ENCODE data around the gene NDC1.

Gene NDC1

GRCh38 chr1:53851571-53852285 is 13.6 kb upstream of the NDC1 start:
- no peak overlapping the region for H3K4me3 ChIP-seq (ENCODE audit: low read length)
- H3K9me3 ChIP-seq (ENCODE audit: control insufficient read depth, low read length) = peaks cover 8% of the 10 kb centered on the region
- no peak overlapping the region for H3K9ac ChIP-seq (ENCODE audit: low read length)
- no peaks in the 10 kb centered on the region for H3K27me3 ChIP-seq (replicated peaks; ENCODE audit: control insufficient read depth, insufficient read depth, low read length)
- H3K36me3 ChIP-seq (ENCODE audit: control insufficient read depth, insufficient read depth, low read length, severe bottlenecking) = peaks cover 53% of the 10 kb centered on the region
- DNase-seq (ENCODE audit: low read depth) = no peak
- H3K4me1 ChIP-seq (ENCODE audit: control insufficient read depth, insufficient read depth, low read length) = no peaks in the 10 kb centered on the region

GRCh38 chr1:53850082-53850673 is 12.1 kb upstream of the NDC1 start:
- peaks cover 8% of the 10 kb centered on the region for H3K9me3 ChIP-seq (ENCODE audit: control insufficient read depth, low read length)
- no peak overlapping the region for H3K4me3 ChIP-seq (ENCODE audit: low read length)
- H3K4me1 ChIP-seq (ENCODE audit: control insufficient read depth, insufficient read depth, low read length) = no peaks in the 10 kb centered on the region
- DNase-seq (ENCODE audit: low read depth) = no peak
- no peak overlapping the region for H3K9ac ChIP-seq (ENCODE audit: low read length)
- H3K36me3 ChIP-seq (ENCODE audit: control insufficient read depth, insufficient read depth, low read length, severe bottlenecking) = peaks cover 38% of the 10 kb centered on the region
- H3K27me3 ChIP-seq (replicated peaks; ENCODE audit: control insufficient read depth, insufficient read depth, low read length) = no peaks in the 10 kb centered on the region

GRCh38 chr1:53847980-53848379 is 9.9 kb upstream of the NDC1 start:
- DNase-seq (ENCODE audit: low read depth) = no peak
- Histone ChIP-seq H3K9me3 (ENCODE audit: control insufficient read depth, low read length) (peaks cover 16% of the 10 kb centered on the region), H3K36me3 (ENCODE audit: control insufficient read depth, insufficient read depth, low read length, severe bottlenecking) (peaks cover 19% of the 10 kb centered on the region), H3K4me1 (ENCODE audit: control insufficient read depth, insufficient read depth, low read length) (no peaks in the 10 kb centered on the region), H3K9ac (ENCODE audit: low read length) (no peak overlapping the region), H3K27me3 (replicated peaks; ENCODE audit: control insufficient read depth, insufficient read depth, low read length) (no peaks in the 10 kb centered on the region), H3K4me3 (ENCODE audit: low read length) (no peak overlapping the region)

- no peak overlapping the region for H3K4me3 ChIP-seq (ENCODE audit: low read length)
- H3K9ac ChIP-seq (ENCODE audit: low read length) = no peak overlapping the region
- no peaks in the 10 kb centered on the region for H3K27me3 ChIP-seq (replicated peaks; ENCODE audit: control insufficient read depth, insufficient read depth, low read length)
- no peaks in the 10 kb centered on the region for H3K36me3 ChIP-seq (ENCODE audit: control insufficient read depth, insufficient read depth, low read length, severe bottlenecking)
- no peaks in the 10 kb centered on the region for H3K4me1 ChIP-seq (ENCODE audit: control insufficient read depth, insufficient read depth, low read length)
- DNase-seq (ENCODE audit: low read depth) = no peak
- peaks cover 21% of the 10 kb centered on the region for H3K9me3 ChIP-seq (ENCODE audit: control insufficient read depth, low read length)
Observed at GRCh38 chr1:53842347-53842746, 4.3 kb upstream of the NDC1 start.

GRCh38 chr1:53838654-53838974 is 518 bp upstream of the NDC1 start:
- Histone ChIP-seq H3K9ac (ENCODE audit: low read length) (peak overlapping the region; percentile 92), H3K27me3 (replicated peaks; ENCODE audit: control insufficient read depth, insufficient read depth, low read length) (no peaks in the 10 kb centered on the region), H3K4me3 (ENCODE audit: low read length) (peak overlapping the region; percentile 90), H3K36me3 (ENCODE audit: control insufficient read depth, insufficient read depth, low read length, severe bottlenecking) (no peaks in the 10 kb centered on the region), H3K4me1 (ENCODE audit: control insufficient read depth, insufficient read depth, low read length) (no peaks in the 10 kb centered on the region), H3K9me3 (ENCODE audit: control insufficient read depth, low read length) (peaks cover 20% of the 10 kb centered on the region)
- DNase-seq (ENCODE audit: low read depth) = no peak

GRCh38 chr1:53837646-53837923 is 511 bp downstream of the NDC1 start:
- peak overlapping the region; percentile 92 for H3K9ac ChIP-seq (ENCODE audit: low read length)
- no peaks in the 10 kb centered on the region for H3K36me3 ChIP-seq (ENCODE audit: control insufficient read depth, insufficient read depth, low read length, severe bottlenecking)
- H3K9me3 ChIP-seq (ENCODE audit: control insufficient read depth, low read length) = peaks cover 10% of the 10 kb centered on the region
- H3K4me1 ChIP-seq (ENCODE audit: control insufficient read depth, insufficient read depth, low read length) = no peaks in the 10 kb centered on the region
- H3K27me3 ChIP-seq (replicated peaks; ENCODE audit: control insufficient read depth, insufficient read depth, low read length) = no peaks in the 10 kb centered on the region
- peak overlapping the region; percentile 90 for H3K4me3 ChIP-seq (ENCODE audit: low read length)
- DNase-seq (ENCODE audit: low read depth) = peak; percentile 31

GRCh38 chr1:53835491-53835890 is 2.6 kb downstream of the NDC1 start:
- DNase-seq (ENCODE audit: low read depth) = peak; percentile 44
- Histone ChIP-seq H3K36me3 (ENCODE audit: control insufficient read depth, insufficient read depth, low read length, severe bottlenecking) (no peaks in the 10 kb centered on the region), H3K9me3 (ENCODE audit: control insufficient read depth, low read length) (no peaks in the 10 kb centered on the region), H3K4me3 (ENCODE audit: low read length) (no peak overlapping the region), H3K9ac (ENCODE audit: low read length) (no peak overlapping the region), H3K4me1 (ENCODE audit: control insufficient read depth, insufficient read depth, low read length) (no peaks in the 10 kb centered on the region), H3K27me3 (replicated peaks; ENCODE audit: control insufficient read depth, insufficient read depth, low read length) (no peaks in the 10 kb centered on the region)

GRCh38 chr1:53834776-53835175 is 3.3 kb downstream of the NDC1 start:
- Histone ChIP-seq H3K27me3 (replicated peaks; ENCODE audit: control insufficient read depth, insufficient read depth, low read length) (no peaks in the 10 kb centered on the region), H3K9me3 (ENCODE audit: control insufficient read depth, low read length) (no peaks in the 10 kb centered on the region), H3K4me3 (ENCODE audit: low read length) (no peak overlapping the region), H3K36me3 (ENCODE audit: control insufficient read depth, insufficient read depth, low read length, severe bottlenecking) (no peaks in the 10 kb centered on the region), H3K9ac (ENCODE audit: low read length) (no peak overlapping the region), H3K4me1 (ENCODE audit: control insufficient read depth, insufficient read depth, low read length) (no peaks in the 10 kb centered on the region)
- no peak for DNase-seq (ENCODE audit: low read depth)

GRCh38 chr1:53833393-53833792 is 4.7 kb downstream of the NDC1 start:
- DNase-seq (ENCODE audit: low read depth) = no peak
- Histone ChIP-seq H3K4me3 (ENCODE audit: low read length) (no peak overlapping the region), H3K9me3 (ENCODE audit: control insufficient read depth, low read length) (no peaks in the 10 kb centered on the region), H3K27me3 (replicated peaks; ENCODE audit: control insufficient read depth, insufficient read depth, low read length) (no peaks in the 10 kb centered on the region), H3K36me3 (ENCODE audit: control insufficient read depth, insufficient read depth, low read length, severe bottlenecking) (no peaks in the 10 kb centered on the region), H3K9ac (ENCODE audit: low read length) (no peak overlapping the region), H3K4me1 (ENCODE audit: control insufficient read depth, insufficient read depth, low read length) (no peaks in the 10 kb centered on the region)

- H3K4me3 ChIP-seq (ENCODE audit: low read length) = no peak overlapping the region
- H3K36me3 ChIP-seq (ENCODE audit: control insufficient read depth, insufficient read depth, low read length, severe bottlenecking) = peaks cover 14% of the 10 kb centered on the region
- DNase-seq (ENCODE audit: low read depth) = peak; percentile 27
- no peaks in the 10 kb centered on the region for H3K9me3 ChIP-seq (ENCODE audit: control insufficient read depth, low read length)
- no peaks in the 10 kb centered on the region for H3K27me3 ChIP-seq (replicated peaks; ENCODE audit: control insufficient read depth, insufficient read depth, low read length)
- no peaks in the 10 kb centered on the region for H3K4me1 ChIP-seq (ENCODE audit: control insufficient read depth, insufficient read depth, low read length)
- no peak overlapping the region for H3K9ac ChIP-seq (ENCODE audit: low read length)
Observed at GRCh38 chr1:53826367-53826766, 11.7 kb downstream of the NDC1 start.

- Histone ChIP-seq H3K4me1 (ENCODE audit: control insufficient read depth, insufficient read depth, low read length) (no peaks in the 10 kb centered on the region), H3K9ac (ENCODE audit: low read length) (no peak overlapping the region), H3K4me3 (ENCODE audit: low read length) (no peak overlapping the region), H3K36me3 (ENCODE audit: control insufficient read depth, insufficient read depth, low read length, severe bottlenecking) (peaks cover 14% of the 10 kb centered on the region), H3K9me3 (ENCODE audit: control insufficient read depth, low read length) (no peaks in the 10 kb centered on the region), H3K27me3 (replicated peaks; ENCODE audit: control insufficient read depth, insufficient read depth, low read length) (no peaks in the 10 kb centered on the region)
- no peak for DNase-seq (ENCODE audit: low read depth)
Observed at GRCh38 chr1:53825306-53825705, 12.8 kb downstream of the NDC1 start.

GRCh38 chr1:53822931-53823330 is 15.2 kb downstream of the NDC1 start:
- no peak overlapping the region for H3K4me3 ChIP-seq (ENCODE audit: low read length)
- H3K9ac ChIP-seq (ENCODE audit: low read length) = no peak overlapping the region
- DNase-seq (ENCODE audit: low read depth) = no peak
- no peaks in the 10 kb centered on the region for H3K4me1 ChIP-seq (ENCODE audit: control insufficient read depth, insufficient read depth, low read length)
- no peaks in the 10 kb centered on the region for H3K27me3 ChIP-seq (replicated peaks; ENCODE audit: control insufficient read depth, insufficient read depth, low read length)
- H3K36me3 ChIP-seq (ENCODE audit: control insufficient read depth, insufficient read depth, low read length, severe bottlenecking) = peaks cover 14% of the 10 kb centered on the region
- H3K9me3 ChIP-seq (ENCODE audit: control insufficient read depth, low read length) = no peaks in the 10 kb centered on the region
